Activated T-cell treated with anti-CD3 and anti-CD28 coated beads for 48 hours (primary cell): ENCODE data around the gene SLC26A9.
A peak's percentile ranks its signal among the peaks of the same experiment; 100 is the strongest.

Experiments used
- DNase-seq: peaks from one replicate; pipeline ENCODE4 v3.0.0-alpha.2; 2020; ENCODE audit warnings: low read depth

Gene SLC26A9, protein sequence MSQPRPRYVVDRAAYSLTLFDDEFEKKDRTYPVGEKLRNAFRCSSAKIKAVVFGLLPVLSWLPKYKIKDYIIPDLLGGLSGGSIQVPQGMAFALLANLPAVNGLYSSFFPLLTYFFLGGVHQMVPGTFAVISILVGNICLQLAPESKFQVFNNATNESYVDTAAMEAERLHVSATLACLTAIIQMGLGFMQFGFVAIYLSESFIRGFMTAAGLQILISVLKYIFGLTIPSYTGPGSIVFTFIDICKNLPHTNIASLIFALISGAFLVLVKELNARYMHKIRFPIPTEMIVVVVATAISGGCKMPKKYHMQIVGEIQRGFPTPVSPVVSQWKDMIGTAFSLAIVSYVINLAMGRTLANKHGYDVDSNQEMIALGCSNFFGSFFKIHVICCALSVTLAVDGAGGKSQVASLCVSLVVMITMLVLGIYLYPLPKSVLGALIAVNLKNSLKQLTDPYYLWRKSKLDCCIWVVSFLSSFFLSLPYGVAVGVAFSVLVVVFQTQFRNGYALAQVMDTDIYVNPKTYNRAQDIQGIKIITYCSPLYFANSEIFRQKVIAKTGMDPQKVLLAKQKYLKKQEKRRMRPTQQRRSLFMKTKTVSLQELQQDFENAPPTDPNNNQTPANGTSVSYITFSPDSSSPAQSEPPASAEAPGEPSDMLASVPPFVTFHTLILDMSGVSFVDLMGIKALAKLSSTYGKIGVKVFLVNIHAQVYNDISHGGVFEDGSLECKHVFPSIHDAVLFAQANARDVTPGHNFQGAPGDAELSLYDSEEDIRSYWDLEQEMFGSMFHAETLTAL

DNA sequence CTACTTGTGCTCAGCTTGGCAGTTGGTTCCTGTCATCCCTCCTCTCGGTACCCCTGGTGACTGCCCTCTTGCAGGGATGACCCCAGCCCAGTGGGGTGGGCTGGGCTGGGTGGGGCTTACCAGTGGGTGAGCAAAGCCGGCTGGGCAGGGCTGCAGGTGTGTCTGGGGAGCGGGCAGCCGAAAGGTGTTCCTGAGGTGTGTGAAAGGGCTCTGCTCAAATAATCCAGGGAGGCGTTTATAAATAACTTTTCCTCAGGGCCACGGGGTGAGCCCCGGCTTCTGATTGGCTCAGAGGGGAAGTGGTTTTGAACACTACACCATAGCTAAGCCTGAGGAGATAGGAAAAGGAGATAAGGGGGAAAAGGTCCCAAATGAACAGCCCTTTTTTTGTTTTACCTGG, at the start of gene SLC26A9:
TSS of gene SLC26A9 (minus strand) at position 212 of the 400 bp plus-strand sequence. CDS start 7,636 bp downstream, outside the sequence.
- DNase-seq, result no peak

DNA sequence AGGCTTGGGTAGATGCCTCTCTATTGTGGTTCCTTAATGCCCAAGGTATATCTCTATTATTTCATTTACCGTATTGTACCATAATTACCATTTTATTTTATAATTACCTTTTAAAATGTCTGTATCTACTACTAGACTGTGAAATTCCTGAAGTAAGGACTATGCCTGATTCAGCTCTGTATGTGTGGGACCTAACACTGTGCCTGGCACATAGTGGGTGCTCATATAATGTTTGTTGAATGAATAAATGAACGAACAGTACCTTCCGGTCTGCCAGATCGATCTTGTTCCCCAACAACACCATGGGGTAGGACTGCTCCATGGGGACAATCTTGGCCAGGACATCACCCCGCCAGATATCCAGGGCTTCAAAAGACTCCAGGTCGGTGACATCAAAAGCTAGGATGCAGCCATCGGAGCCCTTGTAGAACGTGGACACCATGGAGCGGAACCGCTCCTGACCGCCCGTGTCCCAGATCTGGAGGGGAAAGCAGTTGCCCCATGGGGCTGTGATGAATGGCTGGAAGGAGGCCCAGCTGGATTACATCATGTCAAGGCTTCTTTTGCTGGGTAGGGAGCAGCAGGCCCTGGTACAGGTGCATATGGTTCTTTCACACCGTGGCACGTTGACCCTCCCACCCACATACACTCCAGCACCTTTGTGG, 49.1 kb upstream of the SLC26A9 start:
- DNase-seq, result no peak

DNA sequence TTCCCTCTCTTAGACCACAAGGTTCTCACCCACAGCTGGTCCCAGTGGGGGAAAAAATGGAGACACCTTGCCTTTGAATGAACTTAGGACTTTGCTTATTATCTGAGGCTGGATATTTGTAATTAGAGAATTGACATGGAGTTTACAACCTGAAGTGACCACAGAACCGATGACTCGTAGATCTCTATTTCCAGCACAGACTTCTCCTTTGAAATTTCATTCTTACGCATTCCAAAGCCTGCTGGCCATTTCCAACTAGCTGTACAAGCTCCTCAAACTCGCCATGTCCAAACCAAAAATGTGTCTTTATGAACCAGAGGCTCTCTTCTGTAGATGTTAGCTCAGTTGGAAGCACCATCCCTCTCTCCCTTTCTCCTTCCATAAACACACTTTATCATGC, 48.0 kb upstream of the SLC26A9 start:
- DNase-seq, result no peak

DNA sequence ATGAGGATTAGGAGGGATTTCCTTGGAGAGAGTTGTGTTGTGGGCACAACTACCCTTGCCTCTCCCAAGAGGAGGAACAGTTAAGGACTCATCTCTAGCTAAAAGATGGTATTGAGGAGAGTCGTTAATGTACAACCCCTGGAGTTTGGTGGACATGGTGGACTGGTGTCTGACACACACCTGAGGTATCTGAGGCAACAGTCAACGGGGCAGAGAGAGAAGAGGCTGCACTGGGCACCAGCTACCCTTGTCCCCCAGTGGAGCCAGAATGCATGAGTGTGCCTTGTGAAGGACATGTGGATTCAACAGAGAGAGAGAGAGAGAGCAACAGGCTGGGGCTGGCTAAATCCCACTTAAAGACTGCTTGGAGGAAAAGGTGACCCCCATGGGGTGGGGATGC, 47.0 kb upstream of the SLC26A9 start:
- DNase-seq, result no peak

DNA sequence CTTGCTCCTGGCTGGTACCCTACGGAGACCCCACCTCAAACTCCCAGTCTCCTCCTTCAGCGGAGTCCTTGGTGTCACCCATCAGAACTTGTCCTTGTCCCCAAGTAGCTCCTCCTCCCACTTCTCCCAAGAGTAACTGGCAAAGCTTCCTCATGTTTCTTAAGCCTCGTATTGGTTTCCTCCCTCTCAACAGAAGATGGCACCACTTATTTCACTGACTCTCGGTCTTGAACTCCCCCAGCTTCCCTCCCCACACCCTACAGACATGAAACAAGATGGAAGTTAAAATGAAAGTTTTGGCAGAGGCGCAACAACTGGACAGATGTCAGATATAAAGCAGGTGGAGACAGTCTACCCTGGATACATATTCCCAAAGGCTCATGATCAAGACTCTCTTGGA, 46.5 kb upstream of the SLC26A9 start:
- DNase-seq, result no peak

DNA sequence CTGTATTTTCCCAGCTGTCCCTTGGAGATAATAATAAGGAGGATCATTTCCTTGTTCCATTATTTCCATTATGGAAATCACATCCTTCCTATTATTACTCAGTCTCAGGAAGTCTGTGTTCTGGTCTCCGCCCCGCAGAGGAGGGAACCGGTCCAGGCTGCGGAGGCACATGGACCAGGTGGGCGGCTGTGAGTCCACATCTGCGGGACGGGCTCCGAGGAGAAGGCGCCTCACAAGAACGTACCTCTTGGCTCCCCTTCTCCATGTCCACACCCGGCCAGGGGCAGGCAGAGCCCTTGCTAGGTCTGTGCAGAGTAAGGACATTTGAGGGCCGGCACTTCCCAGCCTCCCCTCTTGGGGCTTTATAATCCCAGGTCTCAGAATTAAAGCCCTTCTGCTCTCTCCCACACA, 45.3 kb upstream of the SLC26A9 start:
- DNase-seq, result no peak

DNA sequence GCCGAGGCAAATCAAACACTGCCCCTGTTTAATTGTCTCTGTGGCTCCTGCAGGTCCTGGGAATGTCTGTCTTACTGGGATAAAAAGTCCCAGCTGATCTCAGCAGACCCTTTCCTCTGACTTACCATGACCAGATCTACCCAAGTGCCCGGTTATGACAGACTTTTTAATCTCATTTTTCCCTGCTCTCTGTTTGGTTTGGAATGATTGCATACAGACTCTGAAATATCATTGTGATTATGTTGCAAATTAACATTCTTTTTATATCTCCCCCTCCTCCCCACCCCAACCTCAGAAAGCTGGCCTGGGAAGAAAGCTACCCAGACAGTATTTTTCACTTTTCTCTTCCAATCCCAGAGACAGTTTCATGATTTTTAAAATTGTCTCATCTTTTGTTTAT, 43.6 kb upstream of the SLC26A9 start:
- no peak for DNase-seq

DNA sequence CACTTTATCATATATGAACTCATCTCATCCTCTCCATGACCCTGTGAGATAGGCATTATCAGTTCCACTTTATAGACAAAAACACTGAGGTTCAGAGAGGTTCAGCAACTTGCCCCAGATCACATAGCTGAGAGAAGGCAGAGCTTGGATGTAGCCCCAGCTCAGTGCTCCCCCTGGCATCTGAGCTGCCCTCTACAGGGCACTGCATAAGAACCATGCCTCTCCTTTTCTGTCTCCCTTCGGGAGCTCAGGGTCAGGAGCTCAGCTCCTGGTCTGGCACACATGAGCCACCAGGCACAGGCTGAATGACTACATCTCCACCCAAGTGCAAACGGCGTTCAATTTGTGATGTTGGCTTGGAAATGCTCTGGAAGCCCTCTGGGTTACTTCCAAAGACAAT, 43.0 kb upstream of the SLC26A9 start:
- no peak for DNase-seq

DNA sequence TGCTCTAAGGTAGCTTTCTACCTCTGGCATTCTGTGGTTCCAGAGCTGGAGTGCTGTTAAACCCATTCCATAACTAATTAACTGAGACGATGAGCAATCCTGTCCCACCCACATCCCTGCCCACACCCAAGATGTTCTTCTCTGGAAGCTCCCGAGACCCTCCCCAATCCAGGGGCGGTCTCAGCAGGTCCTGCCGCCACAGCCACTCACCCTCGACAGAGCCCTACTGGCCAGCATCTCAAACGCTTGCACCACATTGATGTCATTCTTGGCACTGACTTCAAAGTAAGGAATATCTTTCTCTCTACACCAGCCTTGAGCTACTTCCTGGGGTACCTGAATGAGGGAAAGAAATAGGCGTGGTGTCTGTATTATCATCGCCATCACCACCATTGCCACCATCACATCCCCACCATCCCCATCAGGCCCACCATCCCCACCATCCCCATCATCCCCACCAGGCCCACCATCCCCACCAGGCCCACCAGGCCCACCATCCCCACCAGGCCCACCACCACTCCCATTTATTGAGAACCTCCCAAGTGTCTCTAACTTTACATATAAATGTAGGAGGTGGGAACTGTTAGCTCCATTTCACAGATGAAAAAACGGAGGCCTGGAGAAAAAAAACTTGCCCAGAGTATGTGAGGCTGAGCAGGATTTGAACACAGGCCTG, 42.2 kb upstream of the SLC26A9 start:
- DNase-seq, result no peak

DNA sequence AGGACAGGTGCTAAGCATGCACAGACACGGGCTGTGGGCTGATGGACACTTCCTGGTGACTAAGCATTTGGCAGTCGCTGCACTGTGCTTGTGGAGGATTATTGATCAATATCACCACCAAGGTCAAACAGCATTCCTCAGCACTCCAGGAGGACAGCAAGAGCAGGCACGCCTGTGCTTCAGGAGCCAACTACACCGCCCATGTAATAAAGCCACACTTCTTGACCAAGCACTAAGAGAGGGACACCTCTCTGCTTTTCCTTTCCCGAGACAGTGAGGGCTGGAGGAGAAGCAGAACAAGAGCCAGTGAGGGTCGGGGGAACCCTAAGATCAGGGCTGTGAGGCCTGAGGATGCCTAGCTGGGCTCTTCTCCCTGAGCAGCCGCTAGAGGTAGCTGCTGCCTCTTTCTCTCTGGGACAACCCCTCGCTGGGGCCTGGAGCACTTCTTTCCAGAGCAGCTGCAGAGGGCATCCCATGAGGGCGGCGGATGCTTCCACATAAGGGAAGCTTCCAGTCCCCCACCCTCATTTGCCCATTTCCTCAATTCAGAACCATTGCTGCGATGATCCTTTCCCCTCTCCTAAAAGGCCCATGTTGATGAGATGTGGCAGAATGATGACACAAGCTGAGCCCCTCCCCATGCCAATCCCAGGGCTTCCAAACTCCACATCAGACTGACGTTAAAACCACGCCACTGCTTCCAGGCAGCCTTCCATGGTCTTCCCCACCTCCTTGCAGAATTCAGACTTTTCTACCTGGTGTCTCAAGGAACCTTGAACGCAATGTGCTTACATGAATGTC, 40.9 kb upstream of the SLC26A9 start:
- no peak for DNase-seq

DNA sequence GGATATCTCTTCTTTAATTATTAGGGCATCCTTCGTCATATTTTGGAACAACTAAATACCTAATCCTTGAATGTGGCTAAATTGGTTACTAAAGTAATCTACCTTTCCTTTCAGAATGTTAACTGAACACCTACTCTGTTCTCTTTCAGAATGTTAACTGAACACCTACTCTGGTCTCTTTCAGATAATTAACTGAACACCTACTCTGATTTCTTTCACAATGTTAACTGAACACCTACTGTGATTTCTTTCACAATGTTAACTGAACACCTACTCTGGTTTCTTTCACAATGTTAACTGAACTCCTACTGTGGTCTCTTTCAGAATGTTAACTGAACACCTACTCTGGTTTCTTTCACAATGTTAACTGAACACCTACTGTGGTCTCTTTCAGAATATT, 38.0 kb upstream of the SLC26A9 start:
- no peak for DNase-seq

DNA sequence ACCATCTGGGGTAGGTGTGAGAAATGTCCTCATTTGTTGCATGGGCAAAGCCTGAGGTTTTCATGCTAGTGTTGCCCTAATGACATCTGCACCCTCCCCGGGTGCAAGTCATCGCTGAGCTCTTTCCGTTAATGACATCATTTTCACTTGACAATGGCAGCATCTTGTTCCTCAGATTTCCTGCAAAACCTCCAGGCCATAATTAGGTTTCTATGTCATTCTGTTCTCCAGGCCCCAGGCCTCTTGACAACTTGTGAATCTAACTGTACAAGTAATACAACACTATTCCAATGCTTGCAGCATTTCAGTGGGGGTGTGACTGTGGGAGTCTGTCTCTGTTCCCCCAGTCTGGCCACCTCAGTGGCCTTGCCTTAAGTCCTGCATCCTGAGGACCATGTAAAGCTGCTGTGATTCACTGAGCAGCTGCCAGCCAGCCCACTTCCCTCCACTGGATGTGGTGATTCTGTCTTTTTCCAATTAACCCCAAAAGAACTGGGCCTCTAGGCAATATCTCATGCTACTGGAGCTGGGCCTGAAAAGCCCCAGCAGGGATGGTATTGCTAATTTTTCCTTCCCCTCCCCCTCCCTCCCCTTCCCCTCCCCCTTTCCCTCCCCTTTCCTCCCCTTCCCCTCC, 37.1 kb upstream of the SLC26A9 start:
- DNase-seq, result no peak

DNA sequence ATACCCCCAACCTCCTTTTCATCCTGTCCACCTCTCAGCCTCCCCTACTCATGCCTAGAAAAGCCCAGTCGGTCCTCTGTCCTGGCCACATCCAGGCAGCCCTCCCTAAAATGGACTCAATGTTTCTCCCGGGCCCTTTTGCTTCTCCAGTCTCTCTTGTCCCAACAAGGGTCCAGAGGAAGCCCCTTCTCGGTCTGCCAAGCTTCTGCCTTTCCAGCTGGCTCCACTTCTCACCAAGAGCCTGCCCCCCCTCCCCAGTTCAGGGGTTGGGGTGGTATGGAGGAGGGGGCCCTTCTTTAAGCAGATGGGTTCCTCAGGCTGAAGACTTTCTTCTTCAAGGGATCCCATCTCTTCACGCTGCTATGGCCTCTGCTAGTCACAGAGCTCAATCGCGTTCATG, 36.0 kb upstream of the SLC26A9 start:
- DNase-seq, result no peak

DNA sequence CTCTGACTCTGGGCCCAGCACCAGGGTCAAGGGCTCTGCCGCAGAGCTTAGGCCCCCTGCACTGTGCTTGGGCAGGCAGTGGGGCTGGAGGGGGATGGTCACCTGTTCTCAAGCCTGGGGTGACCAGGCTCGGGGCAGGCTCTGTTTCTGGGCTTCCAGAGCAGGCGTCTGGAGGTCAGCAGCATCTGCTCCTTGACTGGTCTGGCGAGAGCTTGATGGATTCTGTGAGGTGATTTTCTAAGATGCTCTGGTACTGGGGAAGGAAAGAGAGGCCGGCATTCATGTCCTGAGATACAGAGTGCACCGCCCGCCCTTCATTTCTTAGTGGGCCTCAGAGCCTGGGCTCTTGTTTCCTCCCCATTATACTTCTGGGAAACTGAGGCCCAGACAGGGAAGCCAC, 35.4 kb upstream of the SLC26A9 start:
- DNase-seq, result no peak

DNA sequence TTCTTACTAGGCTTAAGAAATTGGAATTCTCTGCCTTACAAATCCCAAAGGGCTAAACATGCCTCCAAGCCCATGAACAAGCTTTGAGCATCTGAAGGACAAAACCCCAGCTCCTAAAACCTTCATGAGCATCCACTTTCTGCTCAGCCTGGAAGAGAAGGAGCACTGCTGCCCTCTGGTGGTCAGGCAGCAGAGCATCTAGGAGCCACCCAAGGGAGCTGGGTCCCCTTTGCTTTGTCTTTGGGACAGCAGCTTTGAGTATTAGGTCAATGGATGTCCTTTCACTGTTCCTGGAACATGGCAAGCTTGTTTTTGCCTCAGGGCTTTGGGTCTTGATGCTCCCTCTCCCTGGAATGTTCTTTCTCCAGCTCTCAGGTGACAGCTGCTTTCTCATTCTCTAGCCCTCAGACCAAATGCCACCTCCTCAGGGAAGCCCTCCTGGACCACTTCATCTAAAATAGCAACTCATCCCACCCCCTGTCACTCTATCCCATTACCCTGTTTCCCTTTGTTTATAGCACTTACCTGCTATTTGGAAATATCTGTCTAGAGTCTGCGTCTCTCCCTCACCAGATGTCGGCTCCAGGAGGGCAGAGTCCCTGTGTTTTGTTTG, 34.3 kb upstream of the SLC26A9 start:
- DNase-seq, result peak; percentile 68

DNA sequence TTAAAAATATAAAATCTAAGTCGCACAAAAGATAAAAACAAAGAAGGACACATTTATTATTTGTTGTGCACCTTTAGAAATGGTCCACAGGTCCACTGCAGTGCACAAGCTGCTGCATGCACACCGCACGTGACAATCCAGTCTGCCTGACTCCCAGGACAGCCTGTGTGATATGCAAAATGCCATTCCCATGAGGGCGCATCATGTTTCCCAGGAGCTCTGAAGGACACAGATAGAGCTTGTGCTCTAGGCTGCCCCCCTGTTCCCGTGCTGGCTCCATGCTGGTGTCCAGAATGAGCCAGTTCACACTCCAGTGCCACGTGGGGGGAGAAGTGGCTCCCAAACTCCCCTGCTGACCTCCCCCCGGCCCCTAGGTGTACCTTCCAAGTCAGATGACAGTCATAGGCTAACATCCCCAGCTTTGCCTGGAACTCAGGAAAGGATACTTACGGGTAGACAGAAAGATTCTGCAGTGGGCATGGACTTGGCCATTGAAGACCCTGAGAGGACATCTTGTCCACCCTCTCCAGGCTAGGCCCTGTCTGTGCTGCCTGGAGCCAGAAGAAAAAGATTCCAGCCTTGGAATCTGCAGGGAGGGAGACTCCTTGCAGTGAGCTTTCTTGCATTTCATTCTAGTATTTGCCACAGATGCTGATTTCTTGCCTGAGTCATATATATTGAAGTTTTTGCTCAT, 33.6 kb upstream of the SLC26A9 start:
- DNase-seq, result no peak

DNA sequence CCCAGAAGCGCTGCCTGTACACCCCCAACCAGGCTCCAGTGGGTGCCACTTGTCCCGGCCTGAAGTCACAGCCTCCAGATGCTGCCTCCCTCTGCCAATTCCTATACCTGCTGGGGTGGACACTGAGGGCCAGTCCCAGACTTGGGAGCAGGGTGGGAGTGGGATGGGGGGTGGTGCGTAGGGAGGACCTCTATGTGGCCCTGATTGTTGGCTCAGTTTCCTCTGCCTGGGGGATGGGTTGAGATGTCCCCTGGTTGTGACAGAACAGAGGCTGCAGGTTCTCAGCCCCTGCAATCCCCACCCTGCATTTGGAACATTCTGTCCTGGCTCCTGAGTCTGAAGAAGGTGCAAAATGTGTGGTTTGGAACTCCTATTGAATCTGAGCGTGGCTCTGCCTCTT, 32.8 kb upstream of the SLC26A9 start:
- no peak for DNase-seq

DNA sequence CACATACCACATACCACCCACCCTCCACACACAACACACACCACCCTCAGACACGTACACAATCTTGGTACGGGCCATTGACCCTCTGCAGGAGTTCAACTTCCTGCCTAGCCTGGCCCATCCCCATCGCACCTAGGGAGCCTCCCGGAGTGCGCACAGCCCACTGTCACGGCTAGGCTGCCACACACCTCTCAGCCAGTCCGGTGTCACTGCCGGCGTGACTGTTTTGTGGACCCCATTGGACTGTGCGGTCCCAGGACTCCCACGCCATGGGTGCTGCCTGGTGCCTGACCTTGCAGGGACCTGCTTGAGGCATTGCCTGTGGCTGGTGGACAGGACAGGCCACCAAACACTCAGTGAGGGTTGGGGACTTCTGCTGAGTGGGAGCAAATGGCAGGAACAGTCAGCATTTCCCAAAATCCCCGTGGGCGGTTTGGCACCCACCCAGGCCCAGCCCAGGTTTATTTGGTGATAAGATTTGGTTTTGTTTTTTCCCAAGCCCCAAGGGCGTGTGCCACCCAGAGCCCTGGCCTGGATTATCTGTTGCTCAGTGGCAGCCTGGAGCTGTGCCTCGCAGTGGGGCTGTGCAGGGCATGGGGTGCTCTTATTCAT, 32.2 kb upstream of the SLC26A9 start:
- no peak for DNase-seq

DNA sequence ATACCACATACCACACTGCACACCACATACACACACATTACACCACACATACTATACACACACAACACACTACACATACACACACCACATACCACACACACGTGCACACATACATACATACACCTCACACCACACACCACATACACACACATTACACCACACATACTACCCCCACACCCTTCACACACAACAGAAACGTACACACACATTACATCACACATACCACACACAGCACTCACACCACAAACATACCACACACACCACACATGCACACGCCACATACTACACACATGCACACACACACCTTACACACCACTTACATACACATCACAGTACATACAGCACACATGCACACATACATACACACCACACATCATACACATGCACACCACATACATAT, 31.5 kb upstream of the SLC26A9 start:
- DNase-seq, result no peak
